Body of pancreas (tissue), 4 donors: ENCODE data around the gene IFNL3. TPM values are rescaled to one million over a fixed set of nuclear protein-coding genes. Genes with fewer than 3 reads are reported as not detected.

Source experiments
- ATAC-seq: fragments of 150-250 bp; one replicate; pipeline ENCODE4 v1.9.1; 2016
- DNase-seq, 4 donors: peaks; one replicate each; pipeline ENCODE4 v3.0.0-alpha.2; 2019
- H3K27ac ChIP-seq, 4 donors: fragments of 200-600 bp; sonication (generic); 1 replicate in 3 of 4; 2 replicates in 1 of 4; pipeline versions ENCODE4 v1.5.1 to v1.6.1; 2016 to 2019; ENCODE audit warnings: mild to moderate bottlenecking in 1 of 4, mixed read lengths in 1 of 4, moderate library complexity in 1 of 4
- H3K27me3 ChIP-seq, 2 donors: fragments of 200-600 bp; sonication (generic); one replicate each; pipeline ENCODE4 v1.6.0; 2016; ENCODE audit warnings: mild to moderate bottlenecking in 1 of 2
- H3K36me3 ChIP-seq, 2 donors: fragments of 200-600 bp; sonication (generic); replicated peaks in 1 of 2; 2 replicates each; pipeline ENCODE4 v1.5.1; 2016; ENCODE audit warnings: low read depth in 2 of 2; ENCODE audit not compliant: insufficient read depth in 1 of 2
- H3K4me1 ChIP-seq: fragments of 200-600 bp; sonication (generic); one replicate; pipeline ENCODE4 v1.6.0; 2016
- H3K4me3 ChIP-seq, 2 donors: fragments of 200-600 bp; sonication (generic); 1 replicate in 1 of 2; 2 replicates in 1 of 2; pipeline ENCODE4 v1.5.1; 2016 to 2019
- H3K9me3 ChIP-seq, 3 donors: fragments of 200-600 bp; sonication (generic); 1 replicate in 2 of 3; 2 replicates in 1 of 3; pipeline ENCODE4 v1.5.1; 2016
- CTCF ChIP-seq, 7 experiments: fragments of 450-650 bp in 4 of 7; fragments of 200-600 bp in 3 of 7; sonication (generic) in 3 of 7; IDR thresholded peaks; one replicate each; pipeline ENCODE4 v1.5.1; 2016 to 2019; ENCODE audit warnings: antibody characterized with exemption in 7 of 7
- POLR2A ChIP-seq, 3 donors: fragments of 450-650 bp; IDR thresholded peaks; one replicate each; pipeline ENCODE4 v1.6.1; 2016; ENCODE audit warnings: antibody characterized with exemption in 3 of 3, mild to moderate bottlenecking in 2 of 3
- WGBS, 2 donors: methylation state at CpG; one replicate each; pipeline ENCODE4 v1.1.5; 2017; 5-methylcytosine and 5-hydroxymethylcytosine counted together
- intact Hi-C: fragments of 100-400 bp; cut with DNase I; formaldehyde crosslinking; loops from one replicate; pipeline ENCODE4 v1.15.1; 2023
- total RNA-seq, 2 donors: library from RNA; depleted of rRNA; stranded (reverse); fragments of >200 nt; gene quantifications; one replicate each; pipeline ENCODE4 v1.1.0, GENCODE V29; 2016

Gene IFNL3
- total RNA-seq, 2 donors from 2014 or later: not detected

- DNase-seq (no peak), ATAC-seq (no peak)
- TF ChIP-seq POLR2A (IDR thresholded peaks at IDR 0.05): no peak
- TF ChIP-seq CTCF (IDR thresholded peaks at IDR 0.05): no peak
- intact Hi-C loops: no loop called here
- peaks cover 43% of the 10 kb centered on the region for H3K4me1 ChIP-seq
- H3K4me3 ChIP-seq: no peak overlapping the region
- H3K27ac ChIP-seq: peak overlapping the region in 2 of 4 donors; percentile 75 to 76
- H3K36me3 ChIP-seq: no peaks in the 10 kb centered on the region
- no peaks in the 10 kb centered on the region for H3K27me3 ChIP-seq
- H3K9me3 ChIP-seq: no peaks in the 10 kb centered on the region
- 47 to 62% methylated on average over 6 of the region's 6 CpGs for WGBS, 2 donors
These were observed 37.4 kb downstream of the IFNL3 start for GRCh38 chr19:39207293-39207836.

DNA sequence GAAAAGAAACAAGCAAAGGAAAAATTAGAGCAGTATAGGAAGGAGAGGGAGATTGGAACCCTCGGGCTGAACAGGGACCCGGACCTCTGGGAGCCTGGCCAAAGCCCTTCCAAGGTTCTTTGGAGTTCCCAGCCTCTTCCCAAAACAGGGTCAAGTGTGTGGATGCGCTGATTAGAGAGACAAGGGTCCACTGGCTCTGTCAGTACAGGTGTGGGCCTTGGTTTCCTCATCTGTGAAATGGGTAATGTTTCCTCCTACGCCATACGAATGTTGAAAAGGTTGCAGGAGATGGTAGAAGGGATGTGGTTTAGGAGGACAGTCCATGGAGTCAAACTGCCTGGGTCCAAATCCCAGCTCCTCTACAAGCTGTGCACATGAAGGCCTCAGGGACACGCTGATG, 38.7 kb downstream of the IFNL3 start:
- TF ChIP-seq CTCF (IDR thresholded peaks at IDR 0.05) (no peak), POLR2A (IDR thresholded peaks at IDR 0.05) (no peak)
- Histone ChIP-seq H3K9me3 (no peaks in the 10 kb centered on the region), H3K4me3 (no peak overlapping the region), H3K27me3 (no peaks in the 10 kb centered on the region), H3K27ac (peak overlapping the region in 1 of 4 donors; percentile 3), H3K4me1 (peaks cover 43% of the 10 kb centered on the region), H3K36me3 (no peaks in the 10 kb centered on the region)
- DNase-seq: no peak
- WGBS, 2 donors: 74 to 81% methylated on average over 6 of the region's 6 CpGs
- intact Hi-C loops: no loop called here
- no peak for ATAC-seq

DNA sequence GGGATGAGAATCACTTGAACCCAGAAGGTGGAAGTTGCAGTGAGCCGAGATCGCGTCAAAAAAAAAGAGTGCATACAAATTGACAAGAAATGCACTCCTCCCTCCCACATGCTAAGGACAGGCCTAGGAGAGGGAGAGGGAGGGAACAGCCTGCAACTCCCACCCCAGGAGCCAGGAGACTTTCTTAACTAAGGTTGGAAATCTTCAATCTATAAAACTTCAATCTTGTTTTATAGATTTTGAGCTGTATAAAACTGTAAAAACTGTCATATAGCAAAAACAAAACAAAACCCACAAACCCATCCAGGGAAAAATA, 39.4 kb downstream of the IFNL3 start:
- H3K4me3 ChIP-seq: no peak overlapping the region
- H3K4me1 ChIP-seq: peaks cover 48% of the 10 kb centered on the region
- DNase-seq: no peak
- no peaks in the 10 kb centered on the region for H3K36me3 ChIP-seq
- 34 to 40% methylated on average over 3 of the region's 3 CpGs for WGBS, 2 donors
- H3K27ac ChIP-seq: peak overlapping the region; percentile 42 to 91 (median 76)
- ATAC-seq: no peak
- no peaks in the 10 kb centered on the region for H3K27me3 ChIP-seq
- H3K9me3 ChIP-seq: no peaks in the 10 kb centered on the region
- intact Hi-C loops: no loop called here
- TF ChIP-seq CTCF (IDR thresholded peaks at IDR 0.05) (no peak), POLR2A (IDR thresholded peaks at IDR 0.05) (no peak)

DNA sequence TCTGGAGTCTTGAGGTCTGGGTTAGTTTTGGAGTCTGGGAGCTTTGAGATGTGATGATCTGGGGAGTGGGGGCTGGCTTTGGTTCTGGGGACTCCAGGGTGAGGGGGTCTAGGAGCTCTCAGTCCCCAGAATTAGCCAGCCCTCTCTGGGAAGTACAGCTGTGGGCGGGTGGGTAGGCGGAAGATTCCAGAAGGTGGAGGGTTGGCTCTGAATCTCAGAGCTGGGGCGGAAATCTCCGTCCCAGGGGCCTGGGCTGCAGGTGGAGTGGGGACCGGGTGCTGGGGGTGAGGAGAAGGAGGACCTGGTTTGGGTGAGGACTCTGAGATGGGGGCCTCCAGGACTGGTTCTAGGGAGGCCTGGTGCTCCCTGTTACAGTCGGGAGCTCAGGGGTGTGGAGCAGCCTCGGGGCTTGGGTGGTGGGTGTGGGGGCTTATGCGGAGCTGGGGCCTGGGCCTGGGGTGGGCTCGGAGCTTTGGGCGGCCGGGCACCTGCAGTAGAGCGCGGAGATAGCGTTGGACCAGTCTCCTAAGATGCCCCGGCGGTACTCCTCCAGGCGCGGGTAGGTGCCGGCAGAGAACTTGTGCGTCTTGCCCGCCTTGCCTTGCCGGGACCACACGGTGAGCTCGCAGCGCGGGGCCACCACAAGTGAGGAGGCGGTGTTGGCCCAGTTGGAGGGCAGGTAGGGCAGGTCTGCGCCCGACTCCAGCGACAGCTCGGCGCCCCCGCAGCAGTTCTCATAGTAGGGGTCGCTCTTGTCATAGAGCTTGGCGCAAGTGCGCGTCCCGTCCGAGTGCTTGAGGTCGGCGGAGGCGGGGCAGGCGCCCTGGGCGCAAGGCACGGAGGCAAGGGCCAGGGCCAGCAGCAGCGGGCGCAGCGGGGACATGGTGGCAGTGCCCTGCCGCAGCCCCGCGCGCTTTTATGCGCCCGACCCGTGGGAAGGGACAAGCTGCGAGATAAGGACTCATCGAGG, 41.1 kb downstream of the IFNL3 start, which contains the start of gene SYCN:
TSS of gene SYCN (minus strand) at position 892 of the 970 bp plus-strand sequence. CDS start at position 883, 9 bp downstream.
- Histone ChIP-seq H3K4me3 (peak within 1 kb of the TSS; percentile 51 to 72), H3K9me3 (no peaks in the 10 kb centered on the region), H3K27me3 (no peaks in the 10 kb centered on the region), H3K4me1 (peaks cover 50% of the 10 kb centered on the region), H3K27ac (peak within 1 kb of the TSS; percentile 77 to 91 (median 86)), H3K36me3 (no peaks in the 10 kb centered on the region)
- peak; percentile 87 to 93 (median 88) for DNase-seq
- intact Hi-C loops: no loop called here
- ATAC-seq: peak; percentile 48
- 18 to 42% methylated on average over 7 to 57 of the region's 57 CpGs for WGBS, 2 donors
- TF ChIP-seq CTCF (IDR thresholded peaks at IDR 0.05) (no peak), POLR2A (IDR thresholded peaks at IDR 0.05) (peak; percentile 97 to 98 (median 97))
